HG02588 (cell line): ENCODE results near the gene RNF19B.

Experiments
- ATAC-seq: cut with Tn5 transposase; IDR thresholded peaks from one replicate; pipeline ENCODE4 v1.9.1; 2021; ENCODE audit warnings: mild to moderate bottlenecking, moderate library complexity; ENCODE audit not compliant: unreplicated experiment

The RNF19B gene

GRCh38 chr1:32891241-32891570 is 73.4 kb downstream of the RNF19B start:
- ATAC-seq: no peak

DNA sequence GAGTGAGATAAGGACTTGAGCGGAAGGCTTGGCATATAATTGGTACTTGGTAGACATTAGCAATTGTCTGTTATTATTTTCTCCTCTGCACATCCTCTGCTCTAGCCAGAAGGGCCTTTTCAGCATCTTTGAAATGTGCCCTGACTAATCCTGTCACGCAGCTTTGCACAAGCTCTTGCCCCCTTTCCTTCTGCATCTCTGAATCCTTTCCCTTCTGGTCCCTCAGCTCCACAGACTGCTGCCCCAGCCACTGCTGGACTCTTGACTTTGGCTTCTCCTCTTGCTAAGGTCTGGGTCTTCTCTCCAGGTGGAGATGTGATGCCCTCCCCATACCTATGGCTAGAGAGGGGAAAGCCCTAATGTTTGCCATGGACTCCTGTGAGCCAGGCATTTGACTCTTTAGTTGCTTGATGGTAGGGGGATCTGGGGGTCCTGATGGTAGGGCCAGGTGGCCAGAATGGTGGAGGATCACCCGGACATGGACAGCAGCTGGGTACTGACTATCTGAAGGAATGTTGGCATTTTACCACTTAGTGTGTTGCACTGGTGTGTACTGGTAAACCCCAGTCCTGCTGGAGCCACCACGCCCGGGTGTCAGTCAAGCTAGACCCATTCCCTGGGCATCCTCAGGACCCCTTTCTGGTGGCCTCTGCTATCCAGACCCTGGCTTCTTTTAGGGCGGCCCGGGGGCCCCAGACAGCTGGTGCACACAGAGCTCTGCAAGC is 73.9 kb downstream of the RNF19B start:
- no peak for ATAC-seq

GRCh38 chr1:32889731-32890278 is 74.8 kb downstream of the RNF19B start:
- no peak for ATAC-seq

GRCh38 chr1:32888677-32889420 is 75.8 kb downstream of the RNF19B start:
- no peak for ATAC-seq

- ATAC-seq: no peak
Observed at GRCh38 chr1:32888134-32888533, 76.5 kb downstream of the RNF19B start.

DNA sequence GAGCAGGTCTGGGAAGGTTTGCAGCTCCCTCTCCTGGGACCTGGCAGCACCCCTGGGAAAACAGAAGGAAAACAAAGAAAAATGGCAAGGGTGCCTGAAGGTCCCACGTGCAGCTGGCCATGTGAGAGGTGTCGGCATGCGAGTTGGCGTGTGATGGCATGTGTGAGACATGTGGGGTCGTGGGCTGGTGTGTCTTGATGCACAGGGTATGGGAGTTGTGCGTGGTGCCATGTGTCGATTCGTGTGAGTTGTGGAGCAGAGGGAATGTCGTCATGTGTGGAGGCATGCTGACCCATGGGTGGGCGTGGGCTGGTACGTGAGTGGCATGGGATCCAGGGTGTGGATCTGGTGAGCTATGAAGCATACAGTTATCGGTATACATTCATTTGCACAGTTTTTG is 77.0 kb downstream of the RNF19B start:
- no peak for ATAC-seq

- ATAC-seq: no peak
Observed at GRCh38 chr1:32886828-32887414, 77.7 kb downstream of the RNF19B start.
